T47D (cell line): ENCODE measurements around the gene KIAA1614.
A peak's percentile ranks its signal among the peaks of the same experiment; 100 is the strongest.
"Not testable (repeated sequence)": the region's sequence is repeated elsewhere in the genome, so short reads cannot be mapped to it uniquely, and the experiment has no call there.

Experiments used
- DNase-seq, 2 experiments: peaks; one replicate each; pipeline versions ENCODE4 v3.0.0 to v3.0.0-alpha.2; 2011 to 2012; ENCODE audit warnings: low read depth in 1 of 2, low spot score in 1 of 2
- JUND ChIP-seq: IDR thresholded peaks from 2 replicates; pipeline ENCODE4 v1.6.1; 2012; ENCODE audit warnings: low read depth
- in situ Hi-C: cut with HindIII; loops from 2 replicates; pipeline ENCODE4 v1.10.0; 2016; ENCODE audit warnings: low sequenced_read_pairs, low pct_unique_long_range_greater_than_20kb

The KIAA1614 gene

DNA sequence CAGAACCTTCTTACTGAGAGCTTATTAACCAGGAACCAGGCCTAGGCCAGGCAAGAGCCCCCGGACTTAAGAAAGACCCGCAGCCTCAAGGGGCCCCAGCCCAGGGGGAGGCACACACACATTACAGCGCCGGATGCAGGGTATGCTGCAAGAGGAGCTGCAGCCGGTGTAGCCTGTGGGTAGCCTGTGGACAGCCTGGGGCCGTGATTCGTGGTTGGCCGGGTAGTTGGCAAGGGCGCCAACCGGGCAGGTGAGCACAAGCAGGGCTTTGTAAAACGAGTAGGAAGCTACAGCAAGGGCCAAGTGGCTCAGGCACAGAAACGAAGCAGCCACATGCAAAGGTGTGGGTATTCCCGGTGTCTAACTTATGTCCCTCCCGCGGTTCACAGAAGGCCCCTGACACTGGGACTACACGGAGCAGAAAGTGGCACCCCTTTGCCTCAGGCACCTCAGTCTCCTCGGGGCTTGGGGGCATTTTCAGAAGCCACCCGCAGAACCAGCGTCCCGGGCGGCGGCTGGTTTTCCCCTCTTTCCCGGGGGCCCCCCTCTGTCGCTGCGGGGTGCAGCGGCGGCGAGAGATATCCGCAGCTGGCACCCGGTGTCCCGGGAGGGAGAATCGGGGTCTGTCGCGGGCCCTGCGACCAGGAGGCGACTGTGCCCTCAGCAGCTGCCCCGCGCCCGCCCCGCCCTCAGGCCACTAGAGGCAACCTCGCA lies 40.8 kb downstream of the KIAA1614 start:
- no peak for TF ChIP-seq JUND
- in situ Hi-C loops: no loop called here
- DNase-seq: peak in 1 of 2 experiments; percentile 56

DNA sequence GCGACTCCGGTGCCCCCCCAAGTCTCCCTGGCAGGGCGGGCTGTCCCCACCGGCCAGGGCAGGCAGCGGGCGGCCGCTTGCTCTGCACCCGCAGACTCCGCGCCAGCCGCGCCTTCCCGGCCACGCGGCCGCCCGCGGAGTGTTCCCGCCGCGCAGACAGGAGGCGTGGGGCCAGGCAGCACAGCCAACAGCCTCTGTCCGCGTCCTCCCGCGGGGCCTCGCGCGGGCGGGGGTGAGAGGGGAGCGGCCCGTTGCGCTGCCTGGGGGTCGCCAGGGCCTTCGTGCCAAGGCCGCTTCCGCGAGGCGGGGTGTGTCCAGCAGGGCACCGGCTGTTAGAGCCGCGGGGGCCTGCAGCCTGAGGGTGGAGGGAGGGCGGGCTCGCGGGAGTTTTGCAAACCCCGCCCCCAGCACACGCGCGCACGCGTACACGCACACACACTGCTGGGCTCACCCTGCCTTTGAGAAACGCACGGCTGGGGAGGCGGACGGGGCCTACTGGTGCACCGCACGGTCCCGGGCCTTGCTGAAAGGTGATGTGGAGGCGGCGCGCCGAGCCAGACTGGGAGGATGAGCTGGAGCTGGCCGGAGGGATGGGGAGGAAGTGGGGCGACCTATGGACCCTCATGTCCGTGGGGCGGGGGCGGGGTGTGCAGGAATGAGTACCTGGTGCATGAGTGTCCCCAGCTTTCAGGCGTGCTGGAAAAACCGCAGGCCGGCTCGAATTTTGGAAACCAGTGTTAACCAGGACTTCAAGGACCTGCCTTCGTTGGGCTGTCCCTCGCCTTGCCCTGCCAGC lies 41.5 kb downstream of the KIAA1614 start:
- DNase-seq: no peak
- no peak for TF ChIP-seq JUND
- in situ Hi-C loops: no loop called here

DNA sequence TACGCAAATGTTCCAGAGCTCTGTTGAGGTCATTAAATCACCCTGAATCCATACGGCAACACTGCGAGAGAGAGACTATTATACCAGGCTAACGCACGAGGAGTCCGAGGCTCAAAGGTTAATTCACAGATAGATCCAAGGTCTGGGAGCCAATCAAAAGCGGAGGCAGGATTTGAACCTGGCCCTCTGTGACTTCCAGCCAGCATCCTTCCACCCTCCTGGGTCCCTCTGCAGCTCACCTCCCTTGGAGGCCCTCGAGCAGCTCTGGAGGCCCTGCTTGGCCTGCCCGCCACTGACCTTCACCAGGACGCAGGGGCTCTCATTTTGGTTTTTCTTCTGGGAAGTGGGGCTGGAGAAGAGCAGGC lies 42.1 kb downstream of the KIAA1614 start:
- DNase-seq: no peak
- in situ Hi-C loops: no loop called here
- TF ChIP-seq JUND: no peak

DNA sequence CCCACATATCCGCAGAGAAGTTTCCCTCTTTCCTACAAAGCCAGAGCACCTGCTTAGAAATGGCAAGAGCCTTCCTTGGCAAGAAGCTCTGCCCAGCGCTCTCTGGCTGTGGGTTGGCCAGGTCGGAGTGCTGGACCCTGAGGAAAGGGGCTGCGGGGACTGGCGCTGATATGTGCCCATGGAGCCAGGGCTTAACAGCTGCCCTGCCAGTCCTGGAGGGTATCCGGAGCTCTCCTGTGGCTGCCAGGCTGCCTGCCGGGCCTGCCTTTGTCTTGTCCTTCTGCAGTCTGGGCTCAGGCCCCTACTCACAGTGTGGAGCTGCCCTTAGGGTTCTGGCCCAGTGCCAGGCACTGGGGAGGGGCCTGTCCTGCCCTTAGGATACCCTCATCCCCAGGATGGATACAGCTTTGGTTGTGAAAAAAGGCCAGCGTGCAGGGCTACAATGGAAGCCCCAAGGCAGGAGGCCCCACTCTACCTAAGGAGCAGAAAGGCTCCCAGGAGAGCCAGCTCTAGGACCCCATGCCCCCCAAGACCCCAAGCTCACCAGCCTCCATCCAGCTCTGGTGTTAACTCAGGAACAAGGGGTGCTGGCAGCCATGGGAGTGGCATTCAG lies 43.4 kb downstream of the KIAA1614 start:
- TF ChIP-seq JUND: no peak
- no peak for DNase-seq
- in situ Hi-C loops: no loop called here

DNA sequence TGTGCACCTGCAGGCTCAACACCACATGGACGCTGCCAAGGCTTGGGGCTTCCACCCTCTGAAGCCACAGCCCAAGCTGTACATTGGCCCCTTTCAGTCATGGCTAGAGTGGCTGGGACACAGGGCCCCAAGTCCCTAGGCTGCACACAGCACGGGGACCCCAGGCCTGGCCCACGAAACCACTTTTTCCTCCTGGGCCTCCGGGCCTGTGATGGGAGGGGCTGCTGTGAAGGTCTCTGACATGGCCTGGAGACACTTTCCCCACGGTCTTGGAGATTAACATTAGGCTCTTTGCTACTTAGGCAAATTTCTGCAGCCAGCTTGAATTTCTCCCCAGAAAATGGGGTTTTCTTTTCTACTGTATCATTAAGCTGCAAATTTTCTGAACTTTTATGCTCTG lies 46.9 kb downstream of the KIAA1614 start:
- DNase-seq, in situ Hi-C loops: not testable (repeated sequence)

DNA sequence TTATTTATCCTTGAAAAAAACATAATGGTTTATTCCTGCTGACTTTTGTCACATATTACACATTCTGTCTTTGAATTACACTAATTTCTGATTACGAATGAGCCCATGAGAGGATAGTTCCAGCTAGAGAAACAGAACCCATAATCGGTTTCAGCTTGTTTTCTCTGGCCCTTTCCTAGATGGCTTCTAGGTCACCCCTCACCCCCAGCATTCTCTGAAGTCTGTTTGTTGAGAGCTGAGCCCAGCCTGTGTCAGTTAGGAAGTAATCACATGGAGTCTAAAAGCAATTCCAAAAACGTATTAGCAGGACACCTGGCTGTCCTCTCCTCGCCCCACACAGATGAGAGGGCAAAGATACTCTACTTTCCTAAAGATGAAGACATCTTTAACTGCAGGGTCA lies 48.9 kb downstream of the KIAA1614 start:
- no peak for TF ChIP-seq JUND
- in situ Hi-C loops: no loop called here
- no peak for DNase-seq

DNA sequence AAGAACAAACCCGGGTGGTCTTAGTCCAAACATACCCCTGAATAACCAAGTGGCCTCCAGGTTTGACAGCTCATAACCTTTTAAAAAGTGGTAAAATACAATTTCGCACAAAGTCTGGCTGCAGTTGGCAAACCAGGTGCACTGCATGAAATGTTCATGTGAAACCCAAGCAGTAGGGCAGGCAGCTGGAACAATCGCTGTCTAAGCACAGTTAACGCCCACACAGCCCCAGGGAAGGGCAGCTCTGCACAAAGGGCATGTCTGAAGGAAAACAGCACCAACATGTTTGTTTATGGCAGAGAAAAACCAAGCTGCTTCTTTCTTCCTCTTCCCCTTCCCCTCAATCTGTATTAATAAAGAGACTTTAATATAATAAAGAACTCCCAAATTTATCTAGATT lies 49.5 kb downstream of the KIAA1614 start:
- TF ChIP-seq JUND: no peak
- DNase-seq: peak in 1 of 2 experiments; percentile 51
- in situ Hi-C loops: no loop called here

DNA sequence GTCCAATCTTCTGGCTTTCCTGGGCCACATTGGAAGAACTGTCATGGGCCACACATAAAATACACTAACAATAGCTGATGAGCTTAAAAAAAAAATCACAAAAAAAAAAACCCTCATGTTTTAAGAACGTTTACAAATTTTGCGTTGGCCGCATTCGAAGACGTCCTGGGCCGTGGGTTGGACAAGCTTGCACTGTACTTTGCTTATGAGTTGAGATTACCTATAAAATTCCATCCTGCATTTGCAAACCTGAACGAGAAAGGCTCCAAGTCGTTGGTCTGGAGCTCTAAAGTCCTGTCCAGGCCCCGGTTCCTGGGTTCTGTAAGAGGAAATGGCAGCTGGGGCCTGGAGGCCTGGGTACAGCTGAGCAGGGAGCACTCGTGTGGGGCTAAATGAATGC lies 51.4 kb downstream of the KIAA1614 start:
- TF ChIP-seq JUND: no peak
- no peak for DNase-seq
- in situ Hi-C loops: no loop called here

DNA sequence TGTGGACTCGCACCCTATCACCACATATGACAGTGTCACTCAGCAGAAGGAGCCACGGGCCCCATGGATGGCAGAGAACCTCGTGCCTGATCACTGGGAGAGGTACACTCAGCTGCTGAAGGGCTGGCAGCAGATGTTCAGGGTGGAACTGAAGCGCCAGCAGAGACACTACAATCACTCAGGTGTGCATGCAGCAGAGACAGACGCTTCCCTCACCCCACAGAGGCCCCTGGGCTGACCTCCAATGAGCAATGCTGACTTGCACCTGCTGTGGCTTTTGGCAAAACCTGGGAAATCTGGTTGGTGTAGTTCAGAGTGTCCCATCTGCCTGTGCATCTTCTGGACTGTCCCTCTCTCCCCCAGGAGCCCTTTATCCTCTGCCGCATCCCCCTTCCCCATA lies 51.9 kb downstream of the KIAA1614 start:
- in situ Hi-C loops: no loop called here
- no peak for DNase-seq

DNA sequence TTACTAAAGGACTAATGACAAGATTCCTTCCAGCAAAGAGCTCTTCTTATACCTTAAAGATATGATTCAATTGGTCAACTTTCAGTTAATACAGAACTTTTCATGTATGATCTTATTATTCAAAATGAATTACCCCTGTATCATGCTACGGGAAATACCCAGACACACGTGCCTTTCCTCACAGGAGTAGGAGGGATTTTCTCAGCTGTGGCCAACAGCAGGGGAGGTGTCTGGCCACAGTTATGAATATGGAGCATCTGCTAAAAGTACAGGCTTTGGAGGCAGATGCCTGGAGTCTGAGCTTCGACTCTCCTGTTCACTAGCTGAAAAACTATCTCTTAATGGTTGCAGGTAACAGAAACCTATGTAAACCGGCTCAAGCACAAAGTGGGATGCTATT lies 53.6 kb downstream of the KIAA1614 start:
- DNase-seq: no peak
- in situ Hi-C loops: no loop called here
- no peak for TF ChIP-seq JUND

More for the DNA sequence above, 51.9 kb downstream of the KIAA1614 start:
- TF ChIP-seq JUND: no peak

DNA sequence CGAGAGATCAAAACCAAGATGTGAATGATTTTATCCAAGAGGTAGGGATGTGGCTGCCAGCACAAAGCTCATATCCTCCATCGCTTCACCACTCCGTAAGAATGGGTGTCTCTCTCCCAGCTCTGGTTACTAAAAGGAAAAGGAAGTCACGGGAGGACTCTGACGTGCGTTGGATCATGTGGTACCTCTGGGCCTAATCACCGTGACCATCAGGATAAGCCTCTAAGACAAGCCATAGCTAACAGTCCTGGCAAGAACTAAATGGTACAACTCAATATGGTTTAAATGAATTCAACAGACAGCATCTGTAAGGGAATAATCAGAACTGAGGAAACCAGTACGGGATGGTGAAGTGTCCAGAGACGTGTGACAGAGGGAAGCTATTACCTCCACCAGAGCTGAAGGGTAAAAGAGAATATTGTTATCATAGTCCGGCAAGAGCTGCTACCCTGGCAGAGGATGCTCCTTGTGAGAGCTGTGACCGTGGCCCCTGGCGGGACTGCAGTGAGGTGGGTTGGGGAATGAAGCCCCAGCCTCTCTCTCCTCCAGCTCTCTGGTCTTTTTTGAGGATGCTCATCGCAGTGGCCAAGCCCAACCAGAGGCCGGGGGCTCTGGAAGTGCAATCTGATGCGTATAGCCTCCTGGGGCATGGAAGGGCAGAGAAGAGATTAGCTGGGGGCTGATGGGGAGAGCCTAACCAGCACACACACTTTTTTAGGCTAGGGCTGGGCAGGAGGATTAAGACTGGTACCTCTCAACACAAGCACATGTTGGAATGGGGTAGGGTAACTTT lies 54.2 kb downstream of the KIAA1614 start:
- TF ChIP-seq JUND: no peak
- in situ Hi-C loops: no loop called here
- DNase-seq: no peak

DNA sequence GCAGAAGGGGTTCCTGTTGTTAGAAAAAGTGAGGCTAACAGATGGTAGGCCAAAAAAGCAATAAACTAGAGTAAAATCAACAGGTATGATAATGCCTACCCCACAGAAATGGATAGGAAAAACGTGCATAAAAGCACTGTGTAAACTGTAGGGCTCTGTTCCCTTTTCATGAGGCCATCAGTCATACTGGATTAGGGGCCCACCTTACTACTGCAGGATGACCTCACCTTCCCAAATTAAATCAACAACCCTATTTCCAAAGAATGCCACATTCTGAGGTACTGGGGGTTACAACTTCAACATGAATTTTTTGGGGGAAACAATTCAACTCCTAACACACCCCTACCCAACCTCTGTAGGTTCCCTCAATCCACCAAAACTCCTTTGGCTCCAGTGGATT lies 54.9 kb downstream of the KIAA1614 start:
- no peak for DNase-seq
- no peak for TF ChIP-seq JUND
- in situ Hi-C loops: no loop called here

DNA sequence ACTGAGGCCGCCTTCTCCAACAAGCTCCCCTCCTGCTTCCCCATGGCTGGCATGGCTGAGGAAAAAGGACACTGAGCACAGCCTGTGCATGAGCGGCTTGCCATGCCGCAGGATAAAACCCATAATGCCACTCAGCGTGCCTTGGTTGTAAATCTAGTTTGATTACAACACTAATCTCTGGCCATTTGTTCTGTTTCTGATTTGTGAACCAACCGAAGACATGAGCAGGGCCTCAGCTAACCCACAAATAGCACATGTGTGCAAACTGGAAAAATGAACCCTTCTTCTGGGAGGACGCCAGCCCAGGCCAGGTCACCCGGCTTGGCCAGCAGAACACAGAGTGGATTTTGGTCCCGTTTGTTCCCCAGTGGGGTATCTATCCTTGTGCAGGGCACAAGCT lies 56.1 kb downstream of the KIAA1614 start:
- DNase-seq, in situ Hi-C loops: not testable (repeated sequence)
